Stimulated activated CD8-positive, alpha-beta memory T cell treated with anti-CD3 and anti-CD28 coated beads, Interleukin-4, amount 100 ng/mL, for 24 hours (primary cell): ENCODE data around the gene SHD.
"Not testable (repeated sequence)": the region's sequence is repeated elsewhere in the genome, so short reads cannot be mapped to it uniquely, and the experiment has no call there.

Source experiments
- DNase-seq: peaks from one replicate; pipeline ENCODE4 v3.0.0-alpha.2; 2020; ENCODE audit warnings: low read depth

SHD gene

GRCh38 chr19:4278419-4279266 lies at the start of gene SHD:
TSS of gene SHD (plus strand) at chr19:4279266. CDS start at chr19:4280064, 798 bp downstream.
- no peak for DNase-seq

- DNase-seq = not testable (repeated sequence)
Observed at GRCh38 chr19:4230237-4230636, 48.8 kb upstream of the SHD start.

GRCh38 chr19:4231521-4231920 lies 47.5 kb upstream of the SHD start:
- not testable (repeated sequence) for DNase-seq

- DNase-seq = not testable (repeated sequence)
Observed at GRCh38 chr19:4232139-4232538, 46.9 kb upstream of the SHD start.

- no peak for DNase-seq
Observed at GRCh38 chr19:4232614-4233281, 46.3 kb upstream of the SHD start.

GRCh38 chr19:4233282-4233853 lies 45.7 kb upstream of the SHD start:
- peak; percentile 57 for DNase-seq

GRCh38 chr19:4234142-4234861 lies 44.8 kb upstream of the SHD start:
- DNase-seq = no peak

- no peak for DNase-seq
Observed at GRCh38 chr19:4234862-4235201, 44.2 kb upstream of the SHD start.

GRCh38 chr19:4237510-4237909 lies 41.6 kb upstream of the SHD start:
- DNase-seq = not testable (repeated sequence)

- no peak for DNase-seq
Observed at GRCh38 chr19:4238831-4239230, 40.2 kb upstream of the SHD start.

GRCh38 chr19:4241824-4242430 lies 37.1 kb upstream of the SHD start:
- DNase-seq = no peak

GRCh38 chr19:4245938-4246337 lies 33.1 kb upstream of the SHD start:
- DNase-seq = not testable (repeated sequence)

- peak; percentile 96 for DNase-seq
Observed at GRCh38 chr19:4246767-4247593, 32.1 kb upstream of the SHD start, which contains the start of gene YJU2. TSS of gene YJU2 (plus strand) at chr19:4247080. CDS start at chr19:4247147, 67 bp downstream.

- DNase-seq = no peak
Observed at GRCh38 chr19:4256563-4256962, 22.5 kb upstream of the SHD start.

- DNase-seq = no peak
Observed at GRCh38 chr19:4257025-4257424, 22.0 kb upstream of the SHD start.

GRCh38 chr19:4258181-4258580 lies 20.9 kb upstream of the SHD start:
- DNase-seq = no peak

GRCh38 chr19:4260613-4261191 lies 18.4 kb upstream of the SHD start:
- no peak for DNase-seq

- no peak for DNase-seq
Observed at GRCh38 chr19:4264812-4265211, 14.3 kb upstream of the SHD start.

GRCh38 chr19:4266253-4267000 lies 12.6 kb upstream of the SHD start:
- DNase-seq = no peak
